H7 (cell line): ENCODE data around the gene NHERF1. TPM values are rescaled to one million over a fixed set of nuclear protein-coding genes. Genes with fewer than 3 reads are reported as not detected.

ENCODE experiments used
- DNase-seq: peaks from one replicate; pipeline ENCODE4 v3.0.0; 2012
- H3K27me3 ChIP-seq: 2 replicates; pipeline ENCODE4 v1.6.0; 2011; ENCODE audit warnings: mild to moderate bottlenecking, low read length; ENCODE audit not compliant: control insufficient read depth, insufficient read depth
- H3K36me3 ChIP-seq: replicated peaks from 2 replicates; pipeline ENCODE4 v1.5.1; 2011; ENCODE audit warnings: low read length; ENCODE audit not compliant: control insufficient read depth, insufficient read depth
- H3K4me3 ChIP-seq: 2 replicates; pipeline ENCODE4 v1.5.1; 2011; ENCODE audit warnings: low read depth, mild to moderate bottlenecking, control low read depth, low read length, moderate library complexity; ENCODE audit not compliant: insufficient read depth
- total RNA-seq: library from RNA; depleted of rRNA; stranded (reverse); fragments of >200 nt; shearing (Covaris generic); gene quantifications from 2 replicates; pipeline ENCODE4 v1.2.3, GENCODE V29; 2014

Gene NHERF1
- total RNA-seq, 1 experiment from 2014 or later: 79.1 TPM

DNA sequence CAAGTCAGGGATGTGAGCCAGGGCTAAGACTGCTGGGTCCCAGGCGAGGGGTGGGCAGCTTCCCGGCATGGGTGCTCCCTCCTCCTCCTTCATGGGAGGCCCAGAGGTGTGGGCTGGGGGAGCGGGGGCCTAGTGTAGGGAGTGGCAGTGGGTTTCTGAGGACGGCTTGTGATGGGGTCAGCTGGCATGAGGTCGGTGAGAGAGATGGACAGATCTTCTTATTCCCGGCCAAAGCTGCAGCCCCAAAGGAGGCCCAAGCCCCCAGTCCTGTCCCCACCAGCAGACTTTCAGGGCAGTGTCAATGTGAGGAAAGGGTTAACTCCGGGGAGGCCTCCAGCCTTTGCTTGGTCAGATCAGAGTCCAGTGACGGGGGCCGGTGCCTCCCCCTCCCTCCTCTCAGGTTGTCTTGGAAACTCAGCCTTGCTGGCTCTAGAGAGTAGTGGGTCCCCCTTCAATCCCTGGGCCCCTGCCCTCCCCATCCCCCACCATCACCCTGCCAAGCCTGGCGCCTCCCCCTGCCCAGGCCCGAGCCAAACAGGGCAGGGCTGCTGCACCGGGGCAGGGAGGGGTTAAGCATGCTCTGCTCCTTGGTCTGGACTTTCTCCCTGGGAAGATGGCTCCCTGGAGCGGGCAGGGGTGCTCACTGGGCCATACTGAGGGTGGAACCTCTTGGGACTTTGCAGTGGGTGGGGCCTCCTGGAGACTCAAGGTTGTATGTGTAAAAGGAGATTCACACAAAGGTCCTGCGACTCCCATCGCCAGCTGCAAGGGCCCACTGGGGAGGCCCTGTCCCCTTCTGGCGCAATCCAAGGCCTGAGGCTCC lies 15.3 kb downstream of the NHERF1 start:
- DNase-seq: peak; percentile 94
- Histone ChIP-seq H3K36me3 (no peaks in the 10 kb centered on the region; the same call in 1 of the 2 replicates), H3K4me3 (no peak overlapping the region), H3K27me3 (no peaks in the 10 kb centered on the region)

DNA sequence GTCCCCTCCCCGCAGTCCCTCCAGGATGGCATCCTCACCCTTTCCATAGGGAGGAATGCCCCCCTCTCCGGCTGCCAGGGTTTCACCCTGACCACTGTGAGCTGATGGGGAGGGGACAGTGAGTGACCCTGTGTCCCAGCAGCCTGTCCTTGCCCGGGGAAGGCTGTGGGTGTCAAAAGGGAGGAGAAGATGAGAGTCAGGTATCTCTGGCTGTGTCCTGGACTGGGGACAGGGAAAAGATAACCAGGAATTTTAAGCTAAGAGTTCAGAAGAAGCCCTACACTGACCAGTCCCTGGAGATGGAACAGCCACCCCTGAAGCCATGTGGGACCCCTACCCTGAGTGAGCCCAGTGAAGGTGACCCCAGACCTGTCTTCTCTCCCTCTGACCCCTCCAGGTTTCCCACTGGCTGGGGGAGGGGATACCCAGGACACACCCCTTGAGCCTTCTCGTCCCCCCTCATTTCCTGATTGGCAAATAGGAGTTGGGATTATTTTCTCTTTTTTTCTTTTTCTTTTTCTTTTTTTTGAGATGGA lies 16.4 kb downstream of the NHERF1 start:
- H3K27me3 ChIP-seq: no peaks in the 10 kb centered on the region
- H3K4me3 ChIP-seq: no peak overlapping the region
- H3K36me3 ChIP-seq: no peaks in the 10 kb centered on the region; the same call in none of the 2 replicates
- no peak for DNase-seq

DNA sequence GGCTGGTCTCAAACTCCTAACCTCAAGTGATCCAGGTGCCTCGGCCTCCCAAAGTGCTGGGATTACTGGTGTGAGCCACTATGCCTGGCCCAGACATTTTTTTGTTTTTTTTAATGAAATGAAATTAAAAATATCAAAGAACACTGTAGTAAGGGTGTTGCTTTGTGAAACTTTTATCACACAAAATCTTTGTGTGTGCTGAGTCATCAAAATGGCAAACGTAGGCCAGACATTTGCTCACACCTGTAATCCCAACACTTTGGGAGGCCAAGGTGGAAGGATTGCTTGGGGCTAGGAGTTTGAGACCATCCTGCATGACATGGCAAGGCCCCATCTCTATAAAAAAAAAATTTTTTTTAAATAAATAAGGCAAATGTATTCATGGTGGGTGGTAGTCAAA lies 18.0 kb downstream of the NHERF1 start:
- Histone ChIP-seq H3K27me3 (no peaks in the 10 kb centered on the region), H3K36me3 (peaks cover 6% of the 10 kb centered on the region), H3K4me3 (no peak overlapping the region)
- no peak for DNase-seq

DNA sequence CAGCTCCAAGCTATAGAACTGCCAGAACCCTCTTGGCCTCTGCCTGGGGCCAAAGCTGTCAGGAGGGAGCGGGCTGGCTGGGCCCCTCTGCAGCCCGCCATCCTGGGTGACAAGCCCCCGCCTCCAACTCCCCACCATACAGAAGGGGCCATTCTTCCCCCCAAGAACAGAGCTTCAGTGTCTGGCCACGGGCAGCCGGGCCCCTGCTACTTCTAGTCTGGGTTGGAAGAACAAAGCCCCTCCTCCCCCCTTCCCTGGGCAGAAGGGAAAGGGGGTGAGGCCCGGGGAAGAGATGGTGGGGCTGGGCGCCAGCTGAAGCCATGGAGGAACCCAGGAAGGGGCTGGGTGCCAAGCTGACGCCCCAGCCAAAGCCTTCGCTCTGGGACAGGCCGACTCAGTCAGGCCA lies 18.7 kb downstream of the NHERF1 start:
- H3K4me3 ChIP-seq: no peak overlapping the region
- H3K36me3 ChIP-seq: peaks cover 13% of the 10 kb centered on the region
- no peaks in the 10 kb centered on the region for H3K27me3 ChIP-seq
- no peak for DNase-seq

DNA sequence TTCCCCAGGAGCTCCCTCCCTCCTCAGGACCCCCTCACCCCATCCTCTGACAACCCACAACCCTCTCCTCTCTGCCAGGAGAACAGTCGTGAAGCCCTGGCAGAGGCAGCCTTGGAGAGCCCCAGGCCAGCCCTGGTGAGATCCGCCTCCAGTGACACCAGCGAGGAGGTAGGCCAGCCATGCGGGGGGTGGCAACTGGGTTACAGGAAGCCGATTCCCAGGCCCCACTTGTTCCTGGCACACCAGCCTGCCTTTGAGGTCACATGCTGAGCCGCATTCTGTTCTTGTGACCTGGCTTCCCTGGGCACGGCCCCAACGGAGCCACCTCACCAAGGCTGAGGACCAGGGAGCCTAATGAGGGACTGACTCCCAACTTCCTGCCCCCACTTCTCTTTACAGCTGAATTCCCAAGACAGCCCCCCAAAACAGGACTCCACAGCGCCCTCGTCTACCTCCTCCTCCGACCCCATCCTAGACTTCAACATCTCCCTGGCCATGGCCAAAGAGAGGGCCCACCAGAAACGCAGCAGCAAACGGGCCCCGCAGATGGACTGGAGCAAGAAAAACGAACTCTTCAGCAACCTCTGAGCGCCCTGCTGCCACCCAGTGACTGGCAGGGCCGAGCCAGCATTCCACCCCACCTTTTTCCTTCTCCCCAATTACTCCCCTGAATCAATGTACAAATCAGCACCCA lies 19.8 kb downstream of the NHERF1 start:
- peaks cover 22% of the 10 kb centered on the region for H3K36me3 ChIP-seq
- H3K27me3 ChIP-seq: no peaks in the 10 kb centered on the region
- H3K4me3 ChIP-seq: no peak overlapping the region
- no peak for DNase-seq

DNA sequence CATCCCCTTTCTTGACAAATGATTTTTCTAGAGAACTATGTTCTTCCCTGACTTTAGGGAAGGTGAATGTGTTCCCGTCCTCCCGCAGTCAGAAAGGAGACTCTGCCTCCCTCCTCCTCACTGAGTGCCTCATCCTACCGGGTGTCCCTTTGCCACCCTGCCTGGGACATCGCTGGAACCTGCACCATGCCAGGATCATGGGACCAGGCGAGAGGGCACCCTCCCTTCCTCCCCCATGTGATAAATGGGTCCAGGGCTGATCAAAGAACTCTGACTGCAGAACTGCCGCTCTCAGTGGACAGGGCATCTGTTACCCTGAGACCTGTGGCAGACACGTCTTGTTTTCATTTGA lies 20.3 kb downstream of the NHERF1 start:
- H3K27me3 ChIP-seq: no peaks in the 10 kb centered on the region
- no peak for DNase-seq
- no peak overlapping the region for H3K4me3 ChIP-seq
- peaks cover 26% of the 10 kb centered on the region for H3K36me3 ChIP-seq

DNA sequence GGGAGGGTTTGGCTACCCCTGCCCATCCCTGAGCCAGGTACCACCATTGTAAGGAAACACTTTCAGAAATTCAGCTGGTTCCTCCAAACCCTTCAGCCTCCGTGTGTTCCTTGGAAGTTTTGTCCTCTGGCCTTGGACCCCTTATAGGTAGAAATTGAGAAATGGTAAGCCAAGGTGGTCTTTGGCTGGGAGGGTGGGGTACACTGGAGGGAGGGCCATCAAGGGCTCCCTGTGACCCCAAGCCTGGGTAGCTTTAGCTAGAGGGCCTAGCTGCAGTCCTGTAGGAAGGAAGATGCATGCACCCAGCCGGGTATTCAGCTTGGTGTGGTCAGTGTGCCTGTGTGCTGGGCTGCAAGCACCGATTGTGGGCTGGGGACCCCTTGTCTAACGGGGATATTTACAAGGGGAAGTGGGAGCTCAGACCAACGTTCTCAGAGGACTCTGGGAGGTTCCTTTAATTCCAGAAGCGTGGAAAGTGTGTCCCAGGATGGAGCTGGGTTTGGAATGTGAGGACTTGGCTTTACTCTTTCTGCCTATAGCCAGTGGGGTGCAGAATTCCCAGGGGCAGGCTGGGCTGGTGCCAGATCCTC lies 20.9 kb downstream of the NHERF1 start:
- no peak for DNase-seq
- Histone ChIP-seq H3K4me3 (no peak overlapping the region), H3K36me3 (peaks cover 29% of the 10 kb centered on the region), H3K27me3 (no peaks in the 10 kb centered on the region)

DNA sequence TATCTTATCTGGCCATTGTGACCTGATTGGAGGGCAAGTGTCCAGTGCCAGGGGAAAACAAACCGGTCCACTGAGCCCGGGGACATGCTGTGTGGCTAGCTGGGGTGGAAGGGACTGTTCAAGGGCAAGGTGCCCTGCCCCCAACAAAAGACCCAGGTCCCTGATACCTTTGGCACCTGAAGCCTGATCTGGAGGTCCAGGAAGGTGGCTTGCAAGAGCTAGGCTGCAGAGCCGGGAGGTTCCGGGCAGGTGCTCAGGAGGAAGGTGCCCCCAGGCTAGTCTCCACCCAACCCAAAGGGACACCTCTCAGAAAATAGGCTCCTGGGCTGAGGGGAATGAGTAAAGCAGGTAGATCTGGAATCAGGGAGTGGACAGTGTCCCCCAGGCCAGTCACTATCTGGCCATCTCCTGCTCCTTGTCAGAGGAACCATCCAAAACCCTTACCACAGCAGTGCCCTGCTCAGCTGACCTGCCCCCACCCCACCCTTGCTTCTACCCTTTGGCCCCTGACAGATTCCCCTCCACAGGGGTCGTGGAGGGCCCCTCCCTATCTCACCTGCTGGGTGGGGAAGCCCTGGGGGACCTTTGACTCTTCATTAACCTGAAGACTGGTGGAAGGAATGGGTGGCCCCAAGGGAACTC lies 21.5 kb downstream of the NHERF1 start:
- Histone ChIP-seq H3K4me3 (no peak overlapping the region), H3K36me3 (peaks cover 29% of the 10 kb centered on the region)

DNA sequence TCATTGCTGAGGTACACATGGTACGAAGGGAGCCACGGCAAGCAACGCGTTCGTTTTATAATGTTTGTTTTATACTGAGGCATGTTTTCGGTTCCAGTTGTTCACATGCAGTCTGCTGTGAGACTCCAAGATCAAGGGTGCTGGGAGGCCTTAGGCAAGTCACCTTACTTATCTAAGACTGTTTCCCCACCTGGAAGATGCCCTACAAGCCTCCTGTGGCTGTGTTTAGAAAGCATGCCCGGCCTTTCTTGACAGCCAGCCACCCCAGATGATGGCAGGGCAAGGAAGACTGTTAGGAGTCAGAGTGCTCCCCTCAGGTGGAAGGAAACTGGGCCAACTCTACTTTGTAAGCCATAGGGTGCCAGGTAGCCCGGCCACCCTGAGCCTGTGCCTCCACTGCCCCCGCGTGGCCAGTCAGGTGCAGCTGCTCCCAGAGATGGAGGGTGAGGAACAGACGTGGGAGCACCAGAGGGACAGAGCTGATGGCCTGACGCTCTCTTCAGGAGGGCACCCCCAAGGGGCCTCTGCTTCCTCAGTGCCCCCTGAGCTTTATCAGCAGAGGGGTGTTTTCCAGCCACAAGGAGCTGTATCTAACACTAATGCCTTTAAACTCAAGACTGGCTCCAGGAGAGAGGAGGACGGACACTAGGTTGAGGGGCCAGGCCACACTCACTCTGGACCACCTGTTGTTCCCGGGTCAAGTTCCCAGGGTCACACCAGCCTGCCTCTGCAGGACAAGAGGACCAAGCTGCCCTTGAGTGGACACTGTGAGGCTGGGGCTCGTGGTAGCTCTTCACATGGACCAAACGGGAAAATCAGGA lies 22.3 kb downstream of the NHERF1 start:
- H3K36me3 ChIP-seq: peaks cover 29% of the 10 kb centered on the region
- peak; percentile 95 for DNase-seq
- H3K27me3 ChIP-seq: no peaks in the 10 kb centered on the region
- H3K4me3 ChIP-seq: no peak overlapping the region

More for the DNA sequence above, 21.5 kb downstream of the NHERF1 start:
- DNase-seq: no peak
- no peaks in the 10 kb centered on the region for H3K27me3 ChIP-seq

DNA sequence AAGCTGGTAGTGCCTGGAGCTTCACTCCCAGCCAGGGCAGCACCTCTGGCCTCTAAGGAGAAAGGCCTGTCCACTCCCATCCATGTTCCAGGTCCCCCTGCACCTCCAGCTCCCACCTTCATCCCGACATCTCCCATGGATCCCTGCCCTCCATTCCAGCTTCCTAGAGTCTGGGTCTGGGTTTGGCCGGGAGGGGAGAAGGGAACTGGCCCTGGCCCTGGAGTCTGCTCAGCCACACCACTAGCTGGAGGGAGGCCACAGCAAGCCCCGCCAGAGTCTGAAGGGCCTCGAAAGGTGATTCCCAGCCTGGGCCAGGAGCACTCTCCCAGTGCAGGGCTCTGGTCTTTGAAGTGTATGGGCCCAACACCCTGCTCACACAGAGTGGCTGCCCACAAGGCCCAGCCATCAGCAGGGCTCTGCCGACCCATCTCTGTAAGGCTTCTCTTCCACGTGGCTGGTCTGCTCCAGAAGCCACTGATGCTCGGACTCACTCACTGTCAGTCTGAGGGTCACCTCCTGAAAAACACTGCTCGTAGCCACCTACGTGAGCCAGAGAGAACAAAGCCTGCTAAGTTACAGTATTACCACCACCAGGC lies 23.0 kb downstream of the NHERF1 start:
- no peak overlapping the region for H3K4me3 ChIP-seq
- peaks cover 29% of the 10 kb centered on the region for H3K36me3 ChIP-seq

DNA sequence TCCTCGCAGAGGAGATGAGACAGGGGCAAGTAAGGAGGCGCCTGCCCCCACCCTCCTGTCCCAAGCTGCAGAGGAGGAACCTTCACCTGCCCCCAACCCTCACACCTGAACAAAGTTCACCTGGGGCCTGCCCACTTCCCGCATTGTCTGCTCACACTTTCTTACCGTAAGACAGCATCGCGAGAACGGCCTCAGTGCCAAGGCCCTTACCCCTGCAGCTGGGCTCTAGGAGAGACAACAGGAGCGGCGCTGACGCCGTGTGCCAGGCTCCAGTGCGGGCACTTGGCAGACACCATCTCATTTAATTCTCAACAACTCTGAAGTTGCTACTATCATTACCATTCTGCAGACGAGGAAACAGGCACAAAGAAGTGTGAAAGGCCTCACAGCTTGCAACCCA lies 23.6 kb downstream of the NHERF1 start:
- H3K4me3 ChIP-seq: no peak overlapping the region
- DNase-seq: no peak
- H3K27me3 ChIP-seq: no peaks in the 10 kb centered on the region
- peaks cover 29% of the 10 kb centered on the region for H3K36me3 ChIP-seq

More for the DNA sequence above, 23.0 kb downstream of the NHERF1 start:
- no peaks in the 10 kb centered on the region for H3K27me3 ChIP-seq
- no peak for DNase-seq

DNA sequence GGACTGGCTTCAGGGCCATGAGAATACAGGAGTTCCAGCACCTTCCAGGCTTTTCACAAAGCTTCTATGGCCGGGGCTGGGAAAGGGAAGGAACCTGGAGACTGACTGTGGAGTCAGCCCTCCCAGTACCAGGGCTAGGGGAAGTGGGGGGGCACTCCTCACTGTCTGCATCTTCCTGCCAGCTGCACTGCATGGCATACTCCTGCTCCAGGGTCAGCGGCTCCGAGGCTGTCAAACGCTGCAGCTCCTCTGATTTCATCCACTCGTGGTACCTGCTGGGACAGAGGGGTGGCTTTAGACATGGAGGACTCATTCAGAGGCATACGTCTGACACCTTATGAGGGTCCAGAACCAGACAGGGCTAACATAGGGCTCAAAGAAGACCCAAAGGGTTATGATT lies 25.0 kb downstream of the NHERF1 start:
- Histone ChIP-seq H3K36me3 (peaks cover 30% of the 10 kb centered on the region), H3K4me3 (no peak overlapping the region), H3K27me3 (no peaks in the 10 kb centered on the region)
- no peak for DNase-seq

DNA sequence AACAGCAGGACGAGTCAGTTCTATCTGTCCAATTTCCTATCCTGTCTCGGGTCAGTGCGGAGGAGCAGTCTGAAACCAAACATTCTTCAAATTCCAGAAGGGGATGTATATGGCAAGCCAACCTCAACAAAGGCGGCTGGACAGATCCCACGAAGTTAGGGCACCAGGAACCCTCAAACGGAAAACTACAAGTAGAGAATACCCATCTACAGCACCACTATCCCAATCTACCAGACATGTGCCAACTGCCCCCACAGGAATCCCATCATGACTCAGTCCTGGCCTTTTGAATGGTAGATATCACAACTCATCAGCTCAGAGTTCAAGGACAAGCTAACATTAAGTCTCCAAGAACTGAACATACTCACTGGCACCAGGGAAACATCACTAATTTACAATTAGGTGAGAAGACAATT lies 25.5 kb downstream of the NHERF1 start:
- peaks cover 30% of the 10 kb centered on the region for H3K36me3 ChIP-seq
- DNase-seq: no peak
- no peaks in the 10 kb centered on the region for H3K27me3 ChIP-seq
- H3K4me3 ChIP-seq: no peak overlapping the region
